ENCODE measurements around the gene CD46.

Gene CD46

GRCh38 chr1:207828485-207829158 lies 76.8 kb downstream of the CD46 start:
- DNase-seq (ENCODE audit: low read depth) = no peak

- DNase-seq (ENCODE audit: low read depth) = no peak
These were observed 77.7 kb downstream of the CD46 start for GRCh38 chr1:207829576-207829975.

GRCh38 chr1:207830788-207831187 lies 78.9 kb downstream of the CD46 start:
- no peak for DNase-seq (ENCODE audit: low read depth)

GRCh38 chr1:207831517-207832327 lies 79.9 kb downstream of the CD46 start:
- no peak for DNase-seq (ENCODE audit: low read depth)

DNA sequence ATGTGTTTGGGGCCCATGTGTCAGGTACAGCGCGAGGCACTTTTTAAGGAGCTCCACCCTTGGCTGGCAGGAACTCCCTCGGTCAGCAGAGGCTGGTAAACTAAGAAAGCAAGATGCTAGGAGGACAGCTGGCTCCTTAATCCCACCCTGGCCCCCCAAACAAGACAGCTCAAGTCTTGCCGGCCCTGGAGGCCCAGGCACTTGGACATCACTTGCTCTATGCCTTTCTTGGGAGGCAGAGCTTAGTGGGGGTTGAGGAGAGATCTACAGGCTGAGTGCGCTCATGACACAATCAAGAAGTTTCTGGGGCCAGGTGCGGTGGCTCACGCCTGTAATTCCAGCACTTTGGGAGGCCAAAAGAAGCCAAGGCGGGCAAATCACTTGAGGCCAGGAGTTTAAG lies 80.9 kb downstream of the CD46 start:
- DNase-seq (ENCODE audit: low read depth) = no peak

DNA sequence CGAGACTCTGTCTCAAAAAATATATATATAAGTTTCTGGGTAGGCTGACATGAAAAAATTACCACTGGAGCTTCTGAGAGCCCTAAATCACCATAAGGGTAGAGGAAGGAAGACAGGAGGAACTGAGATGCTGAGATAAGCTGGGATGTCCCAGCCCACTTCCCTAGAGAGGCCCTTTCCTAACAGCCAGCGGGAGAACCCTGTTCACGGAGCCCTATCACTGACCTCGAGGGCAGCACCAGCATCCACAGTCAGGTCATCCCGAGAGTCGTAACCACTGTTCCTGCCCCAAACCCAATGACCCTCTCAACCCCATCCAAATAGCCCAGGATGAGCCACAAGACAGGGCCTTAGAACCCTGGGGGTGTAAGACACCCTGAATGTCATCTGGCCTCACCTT lies 81.5 kb downstream of the CD46 start:
- DNase-seq (ENCODE audit: low read depth) = no peak

- no peak for DNase-seq (ENCODE audit: low read depth)
These were observed 82.3 kb downstream of the CD46 start for GRCh38 chr1:207833956-207834660.

DNA sequence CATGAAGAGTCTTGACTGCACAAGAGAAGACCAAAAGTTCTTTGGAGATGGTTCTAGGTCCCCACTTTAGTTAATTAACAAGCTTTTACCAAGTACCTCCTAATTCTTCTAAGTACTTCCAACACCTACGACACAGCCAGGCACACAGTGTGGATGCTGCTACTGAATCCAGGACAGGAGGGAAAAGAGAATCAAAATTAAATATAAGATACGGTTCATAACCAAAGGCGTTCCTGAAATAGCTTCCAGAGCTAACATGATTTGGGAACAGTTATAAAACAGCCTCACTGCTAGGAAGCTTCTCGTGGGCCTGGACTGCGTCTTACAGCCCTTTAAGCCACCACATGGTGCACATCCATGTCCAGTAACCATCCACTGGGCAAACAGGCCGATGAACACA lies 84.1 kb downstream of the CD46 start:
- DNase-seq (ENCODE audit: low read depth) = no peak

- no peak for DNase-seq (ENCODE audit: low read depth)
These were observed 84.9 kb downstream of the CD46 start for GRCh38 chr1:207836591-207837347.

DNA sequence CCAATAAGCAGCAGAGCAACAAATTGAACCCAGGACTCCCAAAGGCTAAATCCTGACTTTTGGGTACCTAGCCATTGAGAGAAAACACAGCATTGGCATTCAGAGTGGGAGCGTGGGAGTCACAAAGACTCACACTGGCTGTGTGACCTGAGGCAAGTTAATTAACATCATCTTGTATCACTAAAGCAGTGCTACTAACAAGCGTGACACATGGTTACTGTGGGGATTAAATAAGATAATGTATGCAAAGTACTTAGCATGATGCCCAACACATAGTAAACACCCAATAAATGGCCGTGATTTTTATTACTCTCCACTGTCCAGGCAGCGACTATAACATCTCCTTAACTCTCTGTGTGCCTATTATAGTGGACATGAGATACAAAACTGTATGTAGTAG lies 85.8 kb downstream of the CD46 start:
- DNase-seq (ENCODE audit: low read depth) = no peak

DNA sequence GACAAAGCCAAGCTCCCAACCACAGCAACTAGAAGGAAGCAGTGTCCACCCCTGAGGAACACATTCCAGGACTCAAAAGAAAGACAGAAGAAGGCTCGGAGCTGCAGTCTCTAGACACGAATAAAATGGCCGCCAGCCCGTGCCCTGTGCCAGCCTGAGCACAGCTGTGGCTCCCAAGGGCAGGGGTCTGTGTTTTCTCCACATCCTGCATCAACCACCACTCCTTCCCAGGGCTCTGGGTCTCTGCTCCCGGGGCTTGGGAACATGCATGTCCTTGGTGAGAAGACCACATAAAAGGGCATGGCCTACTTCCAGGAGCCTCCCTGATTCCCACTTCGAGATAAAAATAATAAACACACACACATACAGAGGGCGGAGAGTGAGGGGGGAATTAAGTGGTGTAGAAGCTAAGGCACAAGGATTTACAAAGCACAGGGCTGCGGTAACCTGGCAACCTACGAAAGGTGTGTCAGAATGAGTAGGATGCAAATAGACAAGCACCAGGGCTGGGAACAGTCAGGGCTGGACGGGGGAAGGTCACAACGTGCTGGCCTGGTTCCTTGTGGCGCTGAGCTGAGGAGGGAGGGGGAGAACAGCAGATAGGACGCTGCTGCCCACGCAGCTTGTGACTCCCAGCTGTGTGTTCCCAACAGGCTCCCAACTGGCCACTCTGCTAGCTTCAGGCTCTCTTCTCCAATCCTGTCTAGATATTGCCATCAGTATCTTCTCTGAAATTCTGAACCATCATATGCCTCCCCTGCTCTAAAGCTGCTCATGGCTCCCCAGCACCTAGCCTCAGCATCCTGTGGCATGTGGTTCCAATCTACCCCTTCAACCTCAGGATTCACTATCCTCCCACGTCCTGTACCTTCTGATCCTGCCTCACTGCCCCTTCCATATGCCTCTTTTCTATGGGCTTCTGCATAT lies 86.6 kb downstream of the CD46 start:
- DNase-seq (ENCODE audit: low read depth) = no peak

DNA sequence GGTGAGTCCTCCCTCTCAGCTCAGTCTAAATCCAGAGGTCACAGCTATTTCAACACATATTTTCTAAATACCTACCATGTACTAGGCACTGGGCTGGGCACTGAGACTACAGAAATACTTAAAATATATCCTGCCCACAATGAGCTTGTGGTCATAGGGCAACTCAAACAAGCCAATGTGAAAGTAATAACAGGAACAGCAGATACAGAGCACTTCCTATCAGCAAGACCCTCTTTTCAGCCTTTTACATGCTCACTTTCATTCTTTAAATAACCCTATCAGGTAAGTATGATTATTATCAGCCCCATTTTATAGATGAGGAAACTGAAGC lies 87.2 kb downstream of the CD46 start:
- no peak for DNase-seq (ENCODE audit: low read depth)

DNA sequence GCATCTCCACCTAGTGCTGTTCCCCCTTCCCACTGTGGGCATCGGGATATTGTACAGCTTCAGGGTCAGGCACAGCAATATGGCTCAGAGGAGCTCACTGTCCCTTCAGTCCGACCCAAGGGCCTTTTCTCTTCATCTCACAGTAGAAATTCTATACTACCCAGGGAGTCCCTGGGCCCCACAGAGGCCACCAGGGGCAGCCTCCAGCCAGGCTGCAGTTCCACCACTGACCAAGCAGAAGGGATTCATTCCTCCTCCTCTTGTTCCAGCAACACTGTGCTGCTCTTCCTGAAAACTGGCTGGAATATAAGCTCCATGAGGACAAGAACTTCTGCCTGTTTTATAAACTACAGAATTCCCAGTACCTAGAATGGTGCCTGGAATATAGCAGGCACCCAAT lies 88.5 kb downstream of the CD46 start:
- DNase-seq (ENCODE audit: low read depth) = no peak

DNA sequence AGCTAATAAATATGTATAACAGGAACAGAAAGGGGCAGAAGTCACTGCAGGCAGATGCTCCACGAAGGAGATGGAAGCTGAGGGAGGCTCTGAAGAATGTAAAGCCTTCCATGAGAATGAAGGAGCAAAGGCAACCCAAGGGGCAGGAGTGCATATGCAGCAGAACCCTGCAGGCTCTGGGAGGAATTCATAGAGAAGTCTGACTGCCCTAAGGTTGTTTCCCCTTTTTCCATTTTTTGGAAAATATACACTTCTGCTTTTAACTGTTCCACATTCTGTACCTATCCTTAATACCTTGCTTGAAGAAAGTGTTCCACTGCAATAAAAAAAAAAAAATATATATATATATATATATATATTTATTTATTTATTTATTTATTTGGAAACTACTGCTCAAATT lies 89.4 kb downstream of the CD46 start:
- no peak for DNase-seq (ENCODE audit: low read depth)

- DNase-seq (ENCODE audit: low read depth) = no peak
These were observed 90.0 kb downstream of the CD46 start for GRCh38 chr1:207841901-207842300.

DNA sequence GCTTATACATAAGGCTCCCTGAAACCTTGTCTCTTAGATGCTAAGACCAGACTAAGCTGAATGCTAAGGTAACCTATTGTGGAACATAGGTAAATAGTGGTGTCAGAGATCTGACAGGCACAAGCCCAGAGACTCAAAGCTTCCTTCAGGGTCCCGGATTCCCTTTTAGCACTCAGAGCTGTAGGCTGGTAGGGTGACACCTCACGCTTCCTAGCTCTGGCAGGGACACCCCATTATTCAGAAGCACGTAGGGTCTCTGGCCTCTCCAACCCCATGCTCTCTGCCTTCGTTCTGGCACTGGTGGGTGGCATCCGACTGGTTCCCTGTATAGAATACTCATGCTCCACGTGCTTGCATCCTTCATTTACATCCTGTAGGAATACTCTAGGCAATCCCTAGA lies 90.7 kb downstream of the CD46 start:
- no peak for DNase-seq (ENCODE audit: low read depth)

GRCh38 chr1:207844371-207844770 lies 92.5 kb downstream of the CD46 start:
- no peak for DNase-seq (ENCODE audit: low read depth)
